Hair follicle dermal papilla cell (primary cell): Measurements from ENCODE around the gene ZNF283. TPM values are rescaled to one million over a fixed set of nuclear protein-coding genes. Genes with fewer than 3 reads are reported as not detected.

ENCODE experiments used
- total RNA-seq: library from RNA; depleted of rRNA; stranded (reverse); fragments of >200 nt; gene quantifications from 2 replicates; pipeline ENCODE4 v1.2.3, GENCODE V29; 2012

ZNF283 gene
- total RNA-seq: 13.7 and 21.3 TPM in 2 replicates

DNA sequence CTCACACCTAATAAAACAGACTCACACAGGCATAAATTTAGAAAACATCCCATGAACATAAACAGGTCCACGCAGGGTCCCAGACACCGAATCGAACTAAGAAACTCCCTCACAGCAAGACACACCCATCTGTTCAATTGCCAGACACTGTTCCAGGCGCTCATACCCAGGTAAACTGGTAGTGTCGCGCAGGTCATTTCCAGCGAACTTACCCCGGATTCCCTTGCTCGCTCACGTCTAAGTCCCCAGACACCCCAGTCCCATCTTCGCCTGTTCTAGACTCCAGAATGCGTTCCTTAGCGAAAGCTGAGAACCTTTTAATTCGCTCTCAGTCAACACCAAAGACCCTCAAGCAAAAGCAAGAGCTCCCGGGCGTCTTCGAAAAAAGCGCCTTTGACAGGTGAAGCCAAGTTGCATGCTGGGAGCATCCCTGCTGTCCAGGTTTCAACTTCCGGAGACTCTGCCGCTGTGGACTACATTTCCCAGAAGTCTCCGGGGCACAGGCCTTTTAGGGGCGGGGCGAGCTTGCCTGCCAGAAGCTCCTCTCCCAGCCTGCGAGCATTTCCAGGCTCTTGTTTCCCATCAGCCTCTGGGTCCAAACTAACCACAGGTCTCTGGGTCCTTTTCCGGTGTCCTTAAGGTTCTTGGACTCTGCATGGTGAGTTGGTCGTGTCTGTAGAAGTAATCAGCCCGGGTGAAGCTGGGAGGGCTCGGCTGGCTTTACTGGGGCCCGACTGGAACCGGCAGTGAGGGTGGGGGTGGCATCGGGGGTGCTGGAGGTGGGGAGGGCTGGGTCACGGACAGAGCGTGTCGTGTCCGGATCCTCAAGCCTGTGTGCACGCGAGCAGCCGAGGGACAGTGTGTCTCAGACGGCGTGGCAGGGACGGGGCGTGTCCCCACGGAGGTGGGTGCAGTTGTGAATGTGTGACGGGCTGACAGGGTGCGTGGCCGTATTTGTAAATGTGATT lies at the start of gene ZNF283:
Gene ZNF283, plus strand, starts transcription at position 535 of the 968 bp plus-strand sequence. CDS start 6,184 bp downstream, outside the sequence.

GRCh38 chr19:43780706-43781525 lies 46.2 kb upstream of the ZNF283 start, which contains the start of gene KCNN4:
Gene KCNN4 (minus strand): TSS chr19:43780973. CDS start chr19:43780861, 112 bp downstream.

GRCh38 chr19:43802216-43802951 lies 24.7 kb upstream of the ZNF283 start, which contains the start of gene LYPD5:
Gene LYPD5 (minus strand): TSS chr19:43802447. CDS start chr19:43802380, 67 bp downstream.

DNA sequence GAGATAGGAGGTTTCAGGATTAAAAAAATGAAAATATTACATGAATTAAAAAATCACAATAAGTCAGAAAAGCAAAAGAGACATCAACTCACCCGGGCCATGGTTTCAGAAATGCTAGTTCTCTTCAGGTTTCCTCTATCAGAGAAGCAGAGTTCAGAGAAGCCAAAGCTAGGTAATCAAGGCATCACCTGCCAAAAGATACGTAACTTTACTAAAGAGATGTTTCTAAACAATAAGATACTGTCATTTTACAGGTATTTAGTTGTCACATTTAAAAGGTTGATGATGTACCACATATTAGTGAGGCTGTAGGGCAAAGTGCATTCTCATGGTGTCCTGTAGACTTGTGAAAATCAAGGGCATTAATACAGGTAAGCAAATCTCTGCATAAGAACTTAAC lies 56.7 kb downstream of the ZNF283 start, which contains the start of gene ZNF404:
Gene ZNF404, minus strand, starts transcription at position 101 of the 400 bp plus-strand sequence.

Other genes starting within 250 kb of the ZNF283 start
- 19.9 and 24.2 TPM in 2 replicates for gene IRGQ, start 231.2 kb upstream of the ZNF283 start, total RNA-seq
- gene ZNF576, start 230.7 kb upstream of the ZNF283 start, total RNA-seq: 8.8 and 11.1 TPM in 2 replicates
- 0.24 TPM in 1 of 2 replicates, not detected in the other for gene SRRM5, start 215.2 kb upstream of the ZNF283 start, total RNA-seq
- 20.2 and 25.6 TPM in 2 replicates for gene ZNF428, start 207.7 kb upstream of the ZNF283 start, total RNA-seq
- gene CADM4, start 187.5 kb upstream of the ZNF283 start, total RNA-seq: 0.12 and 0.65 TPM in 2 replicates
- 61.3 and 73.6 TPM in 2 replicates for gene PLAUR, start 157.2 kb upstream of the ZNF283 start, total RNA-seq
- gene IRGC, start 111.2 kb upstream of the ZNF283 start, total RNA-seq: not detected in 2 replicates
- gene SMG9, start 72.4 kb upstream of the ZNF283 start, total RNA-seq: 16.8 and 19.8 TPM in 2 replicates
- gene KCNN4, start 46.3 kb upstream of the ZNF283 start, total RNA-seq: 6.0 and 6.4 TPM in 2 replicates
- 0.24 and 0.65 TPM in 2 replicates for gene LYPD5, start 24.9 kb upstream of the ZNF283 start, total RNA-seq
- 2.4 and 3.8 TPM in 2 replicates for gene ZNF404, start 56.6 kb downstream of the ZNF283 start, total RNA-seq
- 14.3 and 20.4 TPM in 2 replicates for gene ZNF45, start 108.0 kb downstream of the ZNF283 start, total RNA-seq
- gene ZNF221, start 123.9 kb downstream of the ZNF283 start, total RNA-seq: 13.1 and 14.4 TPM in 2 replicates
- 8.0 and 13.3 TPM in 2 replicates for gene ZNF155, start 156.9 kb downstream of the ZNF283 start, total RNA-seq
- 3.2 and 3.7 TPM in 2 replicates for gene ZNF230, start 175.6 kb downstream of the ZNF283 start, total RNA-seq
- gene ZNF222, start 198.1 kb downstream of the ZNF283 start, total RNA-seq: 6.2 and 6.9 TPM in 2 replicates
- 5.2 and 6.2 TPM in 2 replicates for gene ZNF223, start 224.7 kb downstream of the ZNF283 start, total RNA-seq
- 3.2 and 3.4 TPM in 2 replicates for gene ZNF284, start 244.8 kb downstream of the ZNF283 start, total RNA-seq